HG02588 (cell line): ENCODE results near the gene HACD2.
"Not testable (repeated sequence)": the region's sequence is repeated elsewhere in the genome, so short reads cannot be mapped to it uniquely, and the experiment has no call there.

Experiments used
- ATAC-seq: cut with Tn5 transposase; IDR thresholded peaks from one replicate; pipeline ENCODE4 v1.9.1; 2021; ENCODE audit warnings: mild to moderate bottlenecking, moderate library complexity; ENCODE audit not compliant: unreplicated experiment

HACD2 gene

GRCh38 chr3:123487063-123487462 lies 97.8 kb downstream of the HACD2 start:
- ATAC-seq: not testable (repeated sequence)

- ATAC-seq: no peak
These were observed 98.4 kb downstream of the HACD2 start for GRCh38 chr3:123486460-123486859.

GRCh38 chr3:123485551-123485950 lies 99.3 kb downstream of the HACD2 start:
- no peak for ATAC-seq

- ATAC-seq: no peak
These were observed 101.7 kb downstream of the HACD2 start for GRCh38 chr3:123483146-123483545.

GRCh38 chr3:123481722-123482457 lies 103.0 kb downstream of the HACD2 start:
- no peak for ATAC-seq

- ATAC-seq: no peak
These were observed 103.8 kb downstream of the HACD2 start for GRCh38 chr3:123481071-123481470.

- no peak for ATAC-seq
These were observed 104.4 kb downstream of the HACD2 start for GRCh38 chr3:123480428-123480827.

- no peak for ATAC-seq
These were observed 105.0 kb downstream of the HACD2 start for GRCh38 chr3:123479891-123480290.

- no peak for ATAC-seq
These were observed 106.5 kb downstream of the HACD2 start for GRCh38 chr3:123478314-123478713.

- no peak for ATAC-seq
These were observed 107.7 kb downstream of the HACD2 start for GRCh38 chr3:123476967-123477750.

GRCh38 chr3:123475786-123476185 lies 109.1 kb downstream of the HACD2 start:
- no peak for ATAC-seq

GRCh38 chr3:123471106-123471505 lies 113.7 kb downstream of the HACD2 start:
- ATAC-seq: no peak

GRCh38 chr3:123469323-123469995 lies 115.4 kb downstream of the HACD2 start:
- no peak for ATAC-seq

GRCh38 chr3:123467046-123467445 lies 117.8 kb downstream of the HACD2 start:
- ATAC-seq: no peak

GRCh38 chr3:123464211-123464610 lies 120.6 kb downstream of the HACD2 start:
- no peak for ATAC-seq

- ATAC-seq: no peak
These were observed 125.0 kb downstream of the HACD2 start for GRCh38 chr3:123459862-123460261.

- ATAC-seq: no peak
These were observed 126.6 kb downstream of the HACD2 start for GRCh38 chr3:123458255-123458654.

- ATAC-seq: no peak
These were observed 127.0 kb downstream of the HACD2 start for GRCh38 chr3:123457841-123458240.

- no peak for ATAC-seq
These were observed 131.2 kb downstream of the HACD2 start for GRCh38 chr3:123453675-123454074.

- no peak for ATAC-seq
These were observed 133.7 kb downstream of the HACD2 start for GRCh38 chr3:123451186-123451585.

GRCh38 chr3:123449997-123450604 lies 134.8 kb downstream of the HACD2 start:
- ATAC-seq: no peak
